Gastrocnemius medialis (tissue), 4 donors: ENCODE results near the gene ATM. TPM values are rescaled to one million over a fixed set of nuclear protein-coding genes. Genes with fewer than 3 reads are reported as not detected.
"Not testable (repeated sequence)": the region's sequence is repeated elsewhere in the genome, so short reads cannot be mapped to it uniquely, and the experiment has no call there.

Experiments used
- ATAC-seq, 2 donors: fragments of 150-250 bp; one replicate each; pipeline ENCODE4 v1.9.1; 2016
- DNase-seq, 2 donors: peaks; one replicate each; pipeline ENCODE4 v3.0.0-alpha.2; 2019
- H3K27ac ChIP-seq, 4 donors: fragments of 200-600 bp; sonication (generic); 1 replicate in 1 of 4; 2 replicates in 3 of 4; pipeline ENCODE4 v1.5.1; 2016 to 2018; ENCODE audit warnings: mild to moderate bottlenecking in 2 of 4, moderate library complexity in 1 of 4
- H3K27me3 ChIP-seq, 3 donors: fragments of 200-600 bp; sonication (generic) in 2 of 3; 1 replicate in 1 of 3; 2 replicates in 2 of 3; pipeline versions ENCODE4 v1.5.1 to v1.6.0; 2016 to 2019; ENCODE audit warnings: mild to moderate bottlenecking in 1 of 3, moderate library complexity in 1 of 3
- H3K36me3 ChIP-seq, 2 donors: fragments of 200-600 bp; sonication (generic) in 1 of 2; one replicate each; pipeline ENCODE4 v1.5.1; 2017 to 2018
- H3K4me1 ChIP-seq, 2 donors: fragments of 200-600 bp; sonication (generic) in 1 of 2; one replicate each; pipeline ENCODE4 v1.5.1; 2016 to 2017; ENCODE audit warnings: mild to moderate bottlenecking in 2 of 2
- H3K4me3 ChIP-seq, 4 donors: fragments of 200-600 bp; sonication (generic) in 3 of 4; 1 replicate in 1 of 4; 2 replicates in 3 of 4; pipeline ENCODE4 v1.5.1; 2016 to 2019; ENCODE audit warnings: mild to moderate bottlenecking in 2 of 4
- H3K9me3 ChIP-seq, 3 donors: fragments of 200-600 bp; sonication (generic) in 2 of 3; 1 replicate in 1 of 3; 2 replicates in 2 of 3; pipeline ENCODE4 v1.5.1; 2016 to 2019
- POLR2A ChIP-seq, 2 donors: fragments of 450-650 bp; IDR thresholded peaks; one replicate each; pipeline ENCODE4 v1.6.1; 2017; ENCODE audit warnings: antibody characterized with exemption in 2 of 2, mild to moderate bottlenecking in 2 of 2, moderate library complexity in 2 of 2
- in situ Hi-C, 4 donors: fragments of 200-750 bp; cut with MboI; loops; one replicate each; pipeline versions ENCODE4 v1.15.0 to v1.8.0; 2017; ENCODE audit warnings: low sequenced_read_pairs in 4 of 4
- intact Hi-C: fragments of 100-400 bp; cut with DNase I; formaldehyde crosslinking; loops from one replicate; pipeline ENCODE4 v1.15.1; 2023; ENCODE audit warnings: low total_unique reads
- total RNA-seq, 4 donors: library from RNA; depleted of rRNA; stranded (reverse); fragments of >200 nt; gene quantifications; one replicate each; pipeline versions ENCODE4 v1.1.0 to v1.2.3, GENCODE V29; 2016
- TF ChIP-seq, protein P1 (sequence below), 5 experiments: fragments of 450-650 bp in 3 of 5; fragments of 200-600 bp in 2 of 5; sonication (generic) in 2 of 5; IDR thresholded peaks in 4 of 5; conservative IDR thresholded peaks in 1 of 5; 1 replicate in 4 of 5; 2 replicates in 1 of 5; pipeline ENCODE4 v1.5.1; 2016 to 2019; ENCODE audit warnings: antibody characterized with exemption in 5 of 5, mild to moderate bottlenecking in 3 of 5, moderate library complexity in 3 of 5

Gene ATM
- total RNA-seq, 4 donors from 2014 or later, result 9.3 to 21.6 (median 15.9) TPM

DNA sequence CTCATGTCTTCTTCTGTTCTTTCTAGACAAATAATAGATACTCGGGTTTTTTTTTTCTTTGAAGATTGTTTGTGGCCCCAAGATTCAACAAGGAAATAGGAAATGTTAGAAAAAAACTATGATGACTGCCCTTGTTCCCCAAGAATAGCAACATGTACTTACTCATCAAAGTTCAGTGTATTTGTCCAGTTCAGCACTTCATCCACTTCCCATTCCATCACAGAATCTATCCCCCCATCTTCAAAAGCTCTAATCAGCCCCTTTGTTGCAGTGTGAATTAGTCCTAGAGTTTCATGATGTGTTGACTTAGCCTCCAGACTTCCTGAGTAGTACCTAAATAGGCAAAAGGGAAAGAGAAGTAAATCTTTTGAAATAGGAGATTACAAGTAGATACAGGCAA, 170.2 kb downstream of the ATM start:
- Histone ChIP-seq H3K27ac (no peak overlapping the region), H3K36me3 (no peaks in the 10 kb centered on the region), H3K4me1 (no peaks in the 10 kb centered on the region), H3K27me3 (no peaks in the 10 kb centered on the region), H3K9me3 (no peaks in the 10 kb centered on the region), H3K4me3 (no peak overlapping the region)
- intact Hi-C loops, result no loop called here
- ATAC-seq (no peak), DNase-seq (no peak)
- in situ Hi-C loops, result no loop called here
- TF ChIP-seq, protein P1, sequence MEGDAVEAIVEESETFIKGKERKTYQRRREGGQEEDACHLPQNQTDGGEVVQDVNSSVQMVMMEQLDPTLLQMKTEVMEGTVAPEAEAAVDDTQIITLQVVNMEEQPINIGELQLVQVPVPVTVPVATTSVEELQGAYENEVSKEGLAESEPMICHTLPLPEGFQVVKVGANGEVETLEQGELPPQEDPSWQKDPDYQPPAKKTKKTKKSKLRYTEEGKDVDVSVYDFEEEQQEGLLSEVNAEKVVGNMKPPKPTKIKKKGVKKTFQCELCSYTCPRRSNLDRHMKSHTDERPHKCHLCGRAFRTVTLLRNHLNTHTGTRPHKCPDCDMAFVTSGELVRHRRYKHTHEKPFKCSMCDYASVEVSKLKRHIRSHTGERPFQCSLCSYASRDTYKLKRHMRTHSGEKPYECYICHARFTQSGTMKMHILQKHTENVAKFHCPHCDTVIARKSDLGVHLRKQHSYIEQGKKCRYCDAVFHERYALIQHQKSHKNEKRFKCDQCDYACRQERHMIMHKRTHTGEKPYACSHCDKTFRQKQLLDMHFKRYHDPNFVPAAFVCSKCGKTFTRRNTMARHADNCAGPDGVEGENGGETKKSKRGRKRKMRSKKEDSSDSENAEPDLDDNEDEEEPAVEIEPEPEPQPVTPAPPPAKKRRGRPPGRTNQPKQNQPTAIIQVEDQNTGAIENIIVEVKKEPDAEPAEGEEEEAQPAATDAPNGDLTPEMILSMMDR (IDR thresholded peaks at IDR 0.05 in 4 of 5, conservative IDR thresholded peaks at IDR 0.05 in 1 of 5), result no peak
- no peak for TF ChIP-seq POLR2A (IDR thresholded peaks at IDR 0.05)

DNA sequence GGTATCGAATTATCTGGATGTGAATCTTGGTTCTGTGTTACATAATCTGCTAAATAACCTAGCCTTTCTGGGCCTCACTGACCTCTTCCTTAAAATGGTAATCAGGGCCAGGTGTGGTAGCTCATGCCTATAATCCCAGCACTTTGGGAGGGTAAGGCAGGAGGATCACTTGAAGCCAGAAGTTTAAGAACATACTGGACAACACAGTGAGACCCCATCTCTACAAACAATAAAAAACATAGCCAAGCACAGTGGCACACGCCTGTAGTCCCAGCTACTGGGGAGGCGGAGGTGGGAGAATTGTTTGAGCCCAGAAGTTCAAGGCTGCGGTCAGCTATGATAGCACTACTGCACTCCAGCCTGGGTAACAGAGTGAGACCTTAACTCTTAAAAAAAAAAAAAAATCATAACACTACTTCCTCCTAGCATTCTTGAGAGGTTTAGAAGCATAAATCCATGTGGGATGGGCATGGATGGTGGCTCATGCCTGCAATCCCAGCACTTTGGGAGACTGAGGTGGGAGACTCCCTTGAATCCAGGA, 171.9 kb downstream of the ATM start:
- TF ChIP-seq POLR2A (IDR thresholded peaks at IDR 0.05), result no peak
- TF ChIP-seq, protein P1 (IDR thresholded peaks at IDR 0.05 in 4 of 5, conservative IDR thresholded peaks at IDR 0.05 in 1 of 5), result no peak
- ATAC-seq (no peak), DNase-seq (no peak)
- intact Hi-C loops, result no loop called here
- Histone ChIP-seq H3K9me3 (no peaks in the 10 kb centered on the region), H3K4me3 (no peak overlapping the region), H3K36me3 (no peaks in the 10 kb centered on the region), H3K27ac (no peak overlapping the region), H3K4me1 (no peaks in the 10 kb centered on the region), H3K27me3 (no peaks in the 10 kb centered on the region)
- in situ Hi-C loops, result no loop called here

DNA sequence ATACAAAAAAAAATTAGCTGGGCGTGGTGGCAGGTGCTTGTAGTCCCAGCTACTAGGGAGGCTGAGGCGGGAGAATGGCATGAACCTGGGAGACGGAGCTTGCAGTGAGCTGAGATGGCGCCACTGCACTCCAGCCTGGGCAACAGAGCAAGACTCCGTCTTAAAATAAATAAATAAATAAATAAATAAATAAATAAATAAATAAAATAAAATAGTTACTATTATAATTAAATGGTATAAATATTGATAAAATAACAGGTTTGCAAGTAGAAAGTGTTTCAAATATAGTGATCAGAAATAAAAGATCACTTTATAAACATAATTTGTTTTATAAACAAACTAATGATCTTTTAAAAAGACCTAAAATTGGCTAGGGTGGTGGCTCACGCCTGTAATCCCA, 173.8 kb downstream of the ATM start:
- H3K4me3 ChIP-seq, H3K27ac ChIP-seq, H3K4me1 ChIP-seq, in situ Hi-C loops, ATAC-seq, intact Hi-C loops, DNase-seq, H3K9me3 ChIP-seq, H3K27me3 ChIP-seq, H3K36me3 ChIP-seq: not testable (repeated sequence)

DNA sequence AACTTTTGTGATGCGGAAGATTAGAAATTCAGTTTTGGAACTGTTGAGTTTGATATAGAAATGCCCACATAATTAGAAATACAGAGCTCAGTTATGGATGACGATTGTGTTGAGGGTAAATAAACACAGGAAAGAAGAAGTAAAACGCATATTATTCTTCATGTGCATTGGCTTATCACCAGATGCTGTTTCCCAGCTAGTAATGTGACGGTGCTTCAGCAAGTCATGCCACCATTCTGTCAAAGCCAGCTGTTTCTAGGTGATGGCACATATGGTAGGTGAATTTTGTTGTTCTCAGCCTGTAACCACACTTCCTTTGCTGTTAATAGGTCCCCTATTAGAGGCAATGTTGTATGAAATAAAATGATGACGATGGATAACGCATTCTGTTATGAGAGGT, 175.6 kb downstream of the ATM start:
- intact Hi-C loops, result no loop called here
- Histone ChIP-seq H3K4me1 (no peaks in the 10 kb centered on the region), H3K27me3 (no peaks in the 10 kb centered on the region), H3K4me3 (no peak overlapping the region), H3K36me3 (no peaks in the 10 kb centered on the region), H3K27ac (no peak overlapping the region), H3K9me3 (no peaks in the 10 kb centered on the region)
- DNase-seq, result no peak
- TF ChIP-seq POLR2A (IDR thresholded peaks at IDR 0.05), result no peak
- TF ChIP-seq, protein P1 (IDR thresholded peaks at IDR 0.05 in 4 of 5, conservative IDR thresholded peaks at IDR 0.05 in 1 of 5), result no peak
- in situ Hi-C loops, result no loop called here
- no peak for ATAC-seq

DNA sequence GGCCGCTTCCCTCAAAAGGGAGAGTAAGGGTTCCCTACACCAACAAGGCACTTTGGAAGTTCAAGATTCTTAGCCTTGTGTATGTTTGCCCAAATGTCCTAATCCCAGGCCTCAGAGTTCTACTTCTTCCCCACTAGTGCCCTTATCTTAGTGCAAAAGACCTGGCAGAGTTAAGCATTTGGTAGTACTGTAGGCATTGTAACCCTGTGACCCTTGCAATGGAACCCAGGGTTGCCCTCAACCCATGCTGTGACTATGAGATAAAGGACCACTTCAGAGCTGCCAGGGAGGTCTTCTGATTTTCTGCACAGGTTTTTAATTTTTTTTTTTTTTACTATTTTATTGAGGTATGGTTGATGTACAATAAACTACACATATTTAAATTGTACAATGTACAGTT, 179.4 kb downstream of the ATM start:
- H3K36me3 ChIP-seq, result no peaks in the 10 kb centered on the region
- DNase-seq (no peak), ATAC-seq (no peak)
- no peak overlapping the region for H3K27ac ChIP-seq
- TF ChIP-seq, protein P1 (IDR thresholded peaks at IDR 0.05 in 4 of 5, conservative IDR thresholded peaks at IDR 0.05 in 1 of 5), result no peak
- TF ChIP-seq POLR2A (IDR thresholded peaks at IDR 0.05), result no peak
- no peaks in the 10 kb centered on the region for H3K27me3 ChIP-seq
- H3K4me1 ChIP-seq, result no peaks in the 10 kb centered on the region
- in situ Hi-C loops (no loop called here), intact Hi-C loops (no loop called here)
- H3K9me3 ChIP-seq, result no peaks in the 10 kb centered on the region
- no peak overlapping the region for H3K4me3 ChIP-seq
